PC-9 (cell line): ENCODE results near the gene BCAS3.

ENCODE experiments used
- EZH2 ChIP-seq: fragments of 200-600 bp; sonication (generic); IDR thresholded peaks from 2 replicates; pipeline ENCODE4 v1.8.0; 2017; ENCODE audit warnings: antibody characterized with exemption, low read depth
- TF ChIP-seq, protein P1 (sequence below): fragments of 200-600 bp; sonication (generic); conservative IDR thresholded peaks from 2 replicates; pipeline ENCODE4 v1.6.1; 2017; ENCODE audit warnings: mixed run types, antibody characterized with exemption, mild to moderate bottlenecking, moderate library complexity

- TF ChIP-seq, protein P1, sequence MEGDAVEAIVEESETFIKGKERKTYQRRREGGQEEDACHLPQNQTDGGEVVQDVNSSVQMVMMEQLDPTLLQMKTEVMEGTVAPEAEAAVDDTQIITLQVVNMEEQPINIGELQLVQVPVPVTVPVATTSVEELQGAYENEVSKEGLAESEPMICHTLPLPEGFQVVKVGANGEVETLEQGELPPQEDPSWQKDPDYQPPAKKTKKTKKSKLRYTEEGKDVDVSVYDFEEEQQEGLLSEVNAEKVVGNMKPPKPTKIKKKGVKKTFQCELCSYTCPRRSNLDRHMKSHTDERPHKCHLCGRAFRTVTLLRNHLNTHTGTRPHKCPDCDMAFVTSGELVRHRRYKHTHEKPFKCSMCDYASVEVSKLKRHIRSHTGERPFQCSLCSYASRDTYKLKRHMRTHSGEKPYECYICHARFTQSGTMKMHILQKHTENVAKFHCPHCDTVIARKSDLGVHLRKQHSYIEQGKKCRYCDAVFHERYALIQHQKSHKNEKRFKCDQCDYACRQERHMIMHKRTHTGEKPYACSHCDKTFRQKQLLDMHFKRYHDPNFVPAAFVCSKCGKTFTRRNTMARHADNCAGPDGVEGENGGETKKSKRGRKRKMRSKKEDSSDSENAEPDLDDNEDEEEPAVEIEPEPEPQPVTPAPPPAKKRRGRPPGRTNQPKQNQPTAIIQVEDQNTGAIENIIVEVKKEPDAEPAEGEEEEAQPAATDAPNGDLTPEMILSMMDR = no peak
- TF ChIP-seq EZH2 = no peak
These were observed 737.2 kb downstream of the BCAS3 start for GRCh38 chr17:61414936-61415251.
